ENCODE results near the gene ZNF821. TPM values are rescaled to one million over a fixed set of nuclear protein-coding genes. Genes with fewer than 3 reads are reported as not detected.

The ZNF821 gene
- total RNA-seq, 1 experiment from 2014 or later: 4.9 TPM

DNA sequence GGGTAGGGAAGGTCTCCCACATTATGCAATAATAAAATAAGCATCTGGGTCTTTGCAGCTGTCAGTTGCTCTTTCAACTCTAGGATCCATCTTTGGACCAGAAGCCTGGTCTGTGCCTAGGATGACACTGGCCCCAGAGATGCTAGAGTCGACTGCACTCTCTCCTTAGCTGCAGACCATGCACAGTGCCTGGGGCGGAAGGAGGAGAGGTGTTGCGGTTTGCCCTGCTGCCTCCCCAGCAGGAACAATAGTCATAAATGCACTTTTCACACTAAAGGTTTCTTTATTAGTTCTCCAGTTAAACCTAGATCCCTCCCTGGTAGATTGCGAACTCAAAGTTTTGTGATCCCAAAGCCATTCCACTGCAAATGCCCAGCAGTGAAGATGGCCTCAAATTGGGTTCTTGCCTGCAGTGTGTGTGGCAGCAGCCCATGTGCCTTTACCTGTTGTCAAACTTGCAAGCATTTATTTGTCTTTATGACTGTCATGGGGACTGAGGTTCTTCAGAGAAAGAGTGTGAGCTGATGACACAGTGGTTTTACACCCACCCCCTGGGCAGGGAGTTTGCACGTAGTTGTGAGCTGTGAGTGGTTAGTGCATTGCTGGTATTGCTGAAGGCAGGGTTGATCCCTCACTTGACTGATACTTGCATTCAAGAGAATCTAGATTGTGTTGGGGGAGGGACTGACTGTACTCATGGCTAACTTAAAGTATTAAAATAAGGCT lies 27.9 kb downstream of the ZNF821 start (continued):
- TF ChIP-seq, protein P1, sequence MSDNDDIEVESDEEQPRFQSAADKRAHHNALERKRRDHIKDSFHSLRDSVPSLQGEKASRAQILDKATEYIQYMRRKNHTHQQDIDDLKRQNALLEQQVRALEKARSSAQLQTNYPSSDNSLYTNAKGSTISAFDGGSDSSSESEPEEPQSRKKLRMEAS (IDR thresholded peaks at IDR 0.05): no peak
- no peak for TF ChIP-seq SP1 (IDR thresholded peaks at IDR 0.05; ENCODE audit: low read depth)
- TF ChIP-seq, protein P2, sequence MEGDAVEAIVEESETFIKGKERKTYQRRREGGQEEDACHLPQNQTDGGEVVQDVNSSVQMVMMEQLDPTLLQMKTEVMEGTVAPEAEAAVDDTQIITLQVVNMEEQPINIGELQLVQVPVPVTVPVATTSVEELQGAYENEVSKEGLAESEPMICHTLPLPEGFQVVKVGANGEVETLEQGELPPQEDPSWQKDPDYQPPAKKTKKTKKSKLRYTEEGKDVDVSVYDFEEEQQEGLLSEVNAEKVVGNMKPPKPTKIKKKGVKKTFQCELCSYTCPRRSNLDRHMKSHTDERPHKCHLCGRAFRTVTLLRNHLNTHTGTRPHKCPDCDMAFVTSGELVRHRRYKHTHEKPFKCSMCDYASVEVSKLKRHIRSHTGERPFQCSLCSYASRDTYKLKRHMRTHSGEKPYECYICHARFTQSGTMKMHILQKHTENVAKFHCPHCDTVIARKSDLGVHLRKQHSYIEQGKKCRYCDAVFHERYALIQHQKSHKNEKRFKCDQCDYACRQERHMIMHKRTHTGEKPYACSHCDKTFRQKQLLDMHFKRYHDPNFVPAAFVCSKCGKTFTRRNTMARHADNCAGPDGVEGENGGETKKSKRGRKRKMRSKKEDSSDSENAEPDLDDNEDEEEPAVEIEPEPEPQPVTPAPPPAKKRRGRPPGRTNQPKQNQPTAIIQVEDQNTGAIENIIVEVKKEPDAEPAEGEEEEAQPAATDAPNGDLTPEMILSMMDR (IDR thresholded peaks at IDR 0.05 in 2 of 3, conservative IDR thresholded peaks at IDR 0.05 in 1 of 3; ENCODE audit: borderline replicate concordance in 1 of 3, insufficient read depth in 1 of 3, low read depth in 2 of 3, low read length in 2 of 3): no peak

DNA sequence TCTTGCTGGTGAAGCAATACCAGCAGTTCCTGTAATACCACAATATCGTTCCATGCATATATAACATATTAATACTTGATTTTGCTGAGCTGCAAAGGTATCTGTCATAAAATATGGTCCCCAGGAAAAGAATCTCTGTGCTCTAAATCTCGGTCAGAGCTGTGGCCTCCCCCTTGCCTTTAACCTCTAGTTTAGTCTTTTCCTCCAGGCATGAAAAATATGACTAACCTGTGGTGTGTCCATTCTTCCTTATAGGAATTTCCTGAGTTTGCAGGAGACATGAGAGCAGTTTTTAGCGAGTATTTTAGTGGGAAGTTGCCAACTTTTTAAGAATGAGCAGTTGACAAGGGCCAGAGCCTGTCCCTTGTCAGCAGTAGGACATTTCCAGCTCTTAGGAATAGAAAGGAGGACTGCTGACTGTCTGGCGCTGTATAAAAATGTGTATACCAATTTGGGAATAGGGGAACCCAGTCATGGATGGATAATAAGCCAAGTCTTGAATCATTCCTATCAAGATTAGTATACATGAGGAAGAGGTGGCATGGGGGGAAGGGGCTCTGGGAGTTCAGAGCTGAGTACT lies 29.5 kb downstream of the ZNF821 start:
- RAD21 ChIA-PET (ENCODE audit: low non-redundant PET in 1 of 2, low total read pairs in 2 of 2, uncharacterized antibody in 2 of 2, unreplicated experiment in 2 of 2): no interaction called here
- BruUV-seq (replicated peaks): no TSS peak
- no peaks in the 10 kb centered on the region for H3K9me3 ChIP-seq (ENCODE audit: control insufficient read depth in 1 of 2, insufficient read depth in 1 of 2, low read depth in 1 of 2, low read length in 2 of 2)
- no peak for ATAC-seq
- no peak overlapping the region for H2AFZ ChIP-seq (ENCODE audit: low read depth, low read length, poor library complexity, severe bottlenecking)
- H4K20me1 ChIP-seq (ENCODE audit: insufficient read depth): peaks cover 4% of the 10 kb centered on the region; the same call in 1 of the 2 replicates
- no peaks in the 10 kb centered on the region for H3K4me1 ChIP-seq (ENCODE audit: control insufficient read depth in 1 of 2, insufficient read depth in 2 of 2, low read length in 2 of 2)
- no peak overlapping the region for H3K4me2 ChIP-seq (ENCODE audit: low read length)
- H3K4me3 ChIP-seq (replicated peaks in 1 of 2; ENCODE audit: low read depth in 1 of 2, low read length in 2 of 2): no peak overlapping the region
- intact Hi-C loops (cut with micrococcal nuclease): no loop called here
- CTCF ChIA-PET: no interaction called here
- no peak for DNase-seq (ENCODE audit: low read depth, low spot score)
- TF ChIP-seq ZFX (IDR thresholded peaks at IDR 0.05) (no peak), ZNF274 (IDR thresholded peaks at IDR 0.05; ENCODE audit: low read depth, low read length) (no peak), EGR1 (IDR thresholded peaks at IDR 0.05; ENCODE audit: low read depth) (no peak), TCF7L2 (IDR thresholded peaks at IDR 0.05; ENCODE audit: borderline replicate concordance, extremely low read depth, insufficient read depth, insufficient read length) (no peak)
- H3K79me2 ChIP-seq (ENCODE audit: insufficient read depth, low read length): peaks cover 7% of the 10 kb centered on the region; the same call in 1 of the 2 replicates
- POLR2A ChIA-PET: no interaction called here
- H3K27ac ChIP-seq (ENCODE audit: low read depth, low read length): no peak overlapping the region
- peaks cover 7 to 12% of the 10 kb centered on the region in 2 experiments; a peak in 3 of 4 replicates for H3K36me3 ChIP-seq (ENCODE audit: control insufficient read depth in 1 of 2, insufficient read depth in 2 of 2, low read length in 2 of 2)
- H3K9ac ChIP-seq (ENCODE audit: low read length): no peak overlapping the region
- H3K9me2 ChIP-seq (ENCODE audit: insufficient read depth): no peaks in the 10 kb centered on the region
- H3K27me3 ChIP-seq (ENCODE audit: insufficient read depth, low read length): no peaks in the 10 kb centered on the region
